DND-41 (cell line): ENCODE results near the gene CAMKMT.

Experiments used
- ATAC-seq: fragments of 200-7000 bp; cut with Tn5 transposase; 3 replicates; pipeline ENCODE4 v1.9.1; 2021; ENCODE audit warnings: low read depth; ENCODE audit not compliant: insufficient read depth
- DNase-seq: peaks from one replicate; pipeline ENCODE4 v3.0.0-alpha.2; 2020
- H2AFZ ChIP-seq: 2 replicates; pipeline ENCODE4 v1.6.0; 2012; ENCODE audit warnings: low read depth, low read length
- H3K27ac ChIP-seq: 2 replicates; pipeline ENCODE4 v1.5.1; 2012; ENCODE audit warnings: low read length, inconsistent platforms
- H3K27me3 ChIP-seq: fragments of 200-600 bp; sonication (generic); 2 replicates; pipeline ENCODE4 v1.6.0; 2012; ENCODE audit warnings: low read length, mild to moderate bottlenecking, inconsistent platforms; ENCODE audit not compliant: insufficient read depth, poor library complexity
- H3K36me3 ChIP-seq: 2 replicates; pipeline ENCODE4 v1.5.1; 2012; ENCODE audit warnings: low read length, inconsistent platforms; ENCODE audit not compliant: insufficient read depth
- H3K4me1 ChIP-seq: 2 replicates; pipeline ENCODE4 v1.5.1; 2012; ENCODE audit warnings: mild to moderate bottlenecking, low read length; ENCODE audit not compliant: insufficient read depth
- H3K4me2 ChIP-seq: 2 replicates; pipeline ENCODE4 v1.6.0; 2012; ENCODE audit warnings: mild to moderate bottlenecking, moderate library complexity, low read length, inconsistent platforms; ENCODE audit not compliant: insufficient read depth
- H3K4me3 ChIP-seq, 2 experiments: fragments of 200-600 bp in 1 of 2; shearing (Covaris generic) in 1 of 2; 2 replicates each; pipeline ENCODE4 v1.5.1; 2012 to 2016; ENCODE audit warnings: inconsistent platforms in 2 of 2, low read length in 2 of 2, mild to moderate bottlenecking in 2 of 2, low read depth in 1 of 2, moderate library complexity in 1 of 2
- H3K79me2 ChIP-seq: 2 replicates; pipeline ENCODE4 v1.6.0; 2012; ENCODE audit warnings: low read length, inconsistent platforms; ENCODE audit not compliant: insufficient read depth
- H3K9ac ChIP-seq: 2 replicates; pipeline ENCODE4 v1.6.0; 2012; ENCODE audit warnings: low read depth, mild to moderate bottlenecking, inconsistent platforms, low read length, moderate library complexity
- H3K9me3 ChIP-seq: 2 replicates; pipeline ENCODE4 v1.5.1; 2012; ENCODE audit warnings: low read length, moderate library complexity, mild to moderate bottlenecking, inconsistent platforms; ENCODE audit not compliant: insufficient read depth, severe bottlenecking
- H4K20me1 ChIP-seq: 2 replicates; pipeline ENCODE4 v1.6.0; 2012; ENCODE audit warnings: low read length; ENCODE audit not compliant: insufficient read depth
- EZH2 ChIP-seq: IDR thresholded peaks from 3 replicates; pipeline ENCODE4 v1.6.1; 2012; ENCODE audit warnings: borderline replicate concordance, low read depth, mild to moderate bottlenecking, moderate library complexity, low read length, inconsistent platforms; ENCODE audit not compliant: severe bottlenecking
- TF ChIP-seq, protein P1 (sequence below): IDR thresholded peaks from 2 replicates; pipeline ENCODE4 v1.5.1; 2012; ENCODE audit warnings: borderline replicate concordance, low read length, moderate library complexity, mild to moderate bottlenecking; ENCODE audit not compliant: poor library complexity, severe bottlenecking; ENCODE audit errors: extremely low read depth

The CAMKMT gene

GRCh38 chr2:44679584-44679983 is 317.8 kb downstream of the CAMKMT start:
- no peak overlapping the region for H2AFZ ChIP-seq
- no peak for TF ChIP-seq EZH2
- TF ChIP-seq, protein P1, sequence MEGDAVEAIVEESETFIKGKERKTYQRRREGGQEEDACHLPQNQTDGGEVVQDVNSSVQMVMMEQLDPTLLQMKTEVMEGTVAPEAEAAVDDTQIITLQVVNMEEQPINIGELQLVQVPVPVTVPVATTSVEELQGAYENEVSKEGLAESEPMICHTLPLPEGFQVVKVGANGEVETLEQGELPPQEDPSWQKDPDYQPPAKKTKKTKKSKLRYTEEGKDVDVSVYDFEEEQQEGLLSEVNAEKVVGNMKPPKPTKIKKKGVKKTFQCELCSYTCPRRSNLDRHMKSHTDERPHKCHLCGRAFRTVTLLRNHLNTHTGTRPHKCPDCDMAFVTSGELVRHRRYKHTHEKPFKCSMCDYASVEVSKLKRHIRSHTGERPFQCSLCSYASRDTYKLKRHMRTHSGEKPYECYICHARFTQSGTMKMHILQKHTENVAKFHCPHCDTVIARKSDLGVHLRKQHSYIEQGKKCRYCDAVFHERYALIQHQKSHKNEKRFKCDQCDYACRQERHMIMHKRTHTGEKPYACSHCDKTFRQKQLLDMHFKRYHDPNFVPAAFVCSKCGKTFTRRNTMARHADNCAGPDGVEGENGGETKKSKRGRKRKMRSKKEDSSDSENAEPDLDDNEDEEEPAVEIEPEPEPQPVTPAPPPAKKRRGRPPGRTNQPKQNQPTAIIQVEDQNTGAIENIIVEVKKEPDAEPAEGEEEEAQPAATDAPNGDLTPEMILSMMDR = no peak
- no peak overlapping the region for H3K27ac ChIP-seq
- H3K4me1 ChIP-seq = peaks cover 20% of the 10 kb centered on the region
- no peaks in the 10 kb centered on the region for H3K36me3 ChIP-seq
- H3K4me2 ChIP-seq = no peak overlapping the region
- H3K9ac ChIP-seq = no peak overlapping the region
- no peak for DNase-seq
- H3K4me3 ChIP-seq = no peak overlapping the region
- H3K27me3 ChIP-seq = peaks cover 7% of the 10 kb centered on the region
- no peaks in the 10 kb centered on the region for H3K9me3 ChIP-seq
- peaks cover 8% of the 10 kb centered on the region; the same call in 1 of the 2 replicates for H4K20me1 ChIP-seq
- no peak for ATAC-seq
- no peaks in the 10 kb centered on the region for H3K79me2 ChIP-seq

DNA sequence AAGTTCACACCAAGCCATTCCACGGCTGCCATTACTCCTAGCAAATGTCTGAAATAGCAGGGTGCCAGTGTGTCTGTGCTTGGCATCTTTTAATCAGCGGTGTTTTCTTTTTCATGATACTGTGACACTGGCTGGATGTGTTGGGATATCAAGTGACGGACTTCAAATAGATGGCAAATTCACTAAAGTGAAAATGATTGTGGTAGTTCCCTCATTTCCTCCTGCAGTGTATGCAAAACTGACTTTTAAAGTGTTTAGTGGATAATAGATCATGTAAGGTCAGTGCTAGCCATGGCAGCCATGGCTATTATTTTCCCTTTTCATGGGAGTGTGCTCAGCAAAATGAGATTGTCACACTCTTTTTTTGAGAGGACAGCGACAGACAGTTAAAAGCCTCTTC is 318.2 kb downstream of the CAMKMT start:
- no peak overlapping the region for H3K9ac ChIP-seq
- H3K4me2 ChIP-seq = no peak overlapping the region
- H3K27me3 ChIP-seq = peaks cover 7% of the 10 kb centered on the region
- no peaks in the 10 kb centered on the region for H3K36me3 ChIP-seq
- H3K9me3 ChIP-seq = no peaks in the 10 kb centered on the region
- no peak for TF ChIP-seq EZH2
- H3K79me2 ChIP-seq = no peaks in the 10 kb centered on the region
- no peak overlapping the region for H2AFZ ChIP-seq
- DNase-seq (no peak), ATAC-seq (no peak)
- H4K20me1 ChIP-seq = peaks cover 11% of the 10 kb centered on the region; the same call in 1 of the 2 replicates
- no peak overlapping the region for H3K4me3 ChIP-seq
- H3K27ac ChIP-seq = no peak overlapping the region
- H3K4me1 ChIP-seq = peaks cover 16% of the 10 kb centered on the region

GRCh38 chr2:44680424-44680971 is 318.8 kb downstream of the CAMKMT start:
- no peak overlapping the region for H3K9ac ChIP-seq
- DNase-seq = no peak
- H3K4me2 ChIP-seq = no peak overlapping the region
- H3K4me3 ChIP-seq = no peak overlapping the region
- no peaks in the 10 kb centered on the region for H3K9me3 ChIP-seq
- H3K27me3 ChIP-seq = peaks cover 7% of the 10 kb centered on the region
- H3K79me2 ChIP-seq = no peaks in the 10 kb centered on the region
- TF ChIP-seq EZH2 = no peak
- TF ChIP-seq, protein P1 = no peak
- ATAC-seq = no peak
- H3K4me1 ChIP-seq = peaks cover 10% of the 10 kb centered on the region
- peaks cover 11% of the 10 kb centered on the region; the same call in 1 of the 2 replicates for H4K20me1 ChIP-seq
- H3K36me3 ChIP-seq = no peaks in the 10 kb centered on the region
- H2AFZ ChIP-seq = no peak overlapping the region
- no peak overlapping the region for H3K27ac ChIP-seq

DNA sequence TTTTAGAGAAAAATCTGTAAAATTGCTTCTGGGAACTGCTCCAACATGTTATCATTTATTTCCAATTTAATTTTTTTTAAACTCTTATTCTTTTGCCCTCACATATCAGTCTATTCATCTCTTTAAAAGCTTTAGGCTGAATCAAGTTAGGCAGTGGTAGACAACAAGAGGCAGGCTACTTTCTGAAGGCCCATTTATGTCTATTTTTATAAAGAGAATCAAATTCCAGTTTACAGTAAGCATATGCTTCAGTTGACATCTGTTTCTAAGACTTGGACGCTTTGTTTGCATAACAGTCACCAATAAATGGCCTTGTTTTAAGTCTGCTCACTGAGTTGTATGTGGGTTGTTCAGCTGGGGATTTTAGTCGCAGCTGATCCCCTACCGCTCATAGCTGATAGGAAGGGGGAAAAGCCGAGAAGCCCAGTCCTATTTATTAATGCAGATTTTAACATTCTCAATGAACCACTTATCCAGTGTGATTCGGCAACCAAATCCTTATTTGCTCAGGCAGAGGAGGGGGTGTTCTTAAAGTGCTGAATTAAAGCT is 319.3 kb downstream of the CAMKMT start:
- Histone ChIP-seq H3K36me3 (no peaks in the 10 kb centered on the region), H3K9ac (no peak overlapping the region), H3K27ac (no peak overlapping the region), H3K27me3 (peaks cover 7% of the 10 kb centered on the region), H3K4me1 (peaks cover 5% of the 10 kb centered on the region), H3K4me3 (no peak overlapping the region), H4K20me1 (peaks cover 11% of the 10 kb centered on the region; the same call in 1 of the 2 replicates), H3K4me2 (no peak overlapping the region), H2AFZ (no peak overlapping the region), H3K79me2 (no peaks in the 10 kb centered on the region), H3K9me3 (no peaks in the 10 kb centered on the region)
- no peak for TF ChIP-seq EZH2
- TF ChIP-seq, protein P1 = no peak
- ATAC-seq (no peak), DNase-seq (no peak)
